ENCODE measurements around the gene MRAP.

The MRAP gene

GRCh38 chr21:32340863-32341848, 42.5 kb downstream of the MRAP start:
- TF ChIP-seq EZH2 (IDR thresholded peaks at IDR 0.05; ENCODE audit: borderline replicate concordance, low read length) = no peak
- TF ChIP-seq, protein P1, sequence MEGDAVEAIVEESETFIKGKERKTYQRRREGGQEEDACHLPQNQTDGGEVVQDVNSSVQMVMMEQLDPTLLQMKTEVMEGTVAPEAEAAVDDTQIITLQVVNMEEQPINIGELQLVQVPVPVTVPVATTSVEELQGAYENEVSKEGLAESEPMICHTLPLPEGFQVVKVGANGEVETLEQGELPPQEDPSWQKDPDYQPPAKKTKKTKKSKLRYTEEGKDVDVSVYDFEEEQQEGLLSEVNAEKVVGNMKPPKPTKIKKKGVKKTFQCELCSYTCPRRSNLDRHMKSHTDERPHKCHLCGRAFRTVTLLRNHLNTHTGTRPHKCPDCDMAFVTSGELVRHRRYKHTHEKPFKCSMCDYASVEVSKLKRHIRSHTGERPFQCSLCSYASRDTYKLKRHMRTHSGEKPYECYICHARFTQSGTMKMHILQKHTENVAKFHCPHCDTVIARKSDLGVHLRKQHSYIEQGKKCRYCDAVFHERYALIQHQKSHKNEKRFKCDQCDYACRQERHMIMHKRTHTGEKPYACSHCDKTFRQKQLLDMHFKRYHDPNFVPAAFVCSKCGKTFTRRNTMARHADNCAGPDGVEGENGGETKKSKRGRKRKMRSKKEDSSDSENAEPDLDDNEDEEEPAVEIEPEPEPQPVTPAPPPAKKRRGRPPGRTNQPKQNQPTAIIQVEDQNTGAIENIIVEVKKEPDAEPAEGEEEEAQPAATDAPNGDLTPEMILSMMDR (IDR thresholded peaks at IDR 0.05; ENCODE audit: low read length) = no peak
- H3K36me3 ChIP-seq (ENCODE audit: insufficient read depth, low read length) = peaks cover 93% of the 10 kb centered on the region

DNA sequence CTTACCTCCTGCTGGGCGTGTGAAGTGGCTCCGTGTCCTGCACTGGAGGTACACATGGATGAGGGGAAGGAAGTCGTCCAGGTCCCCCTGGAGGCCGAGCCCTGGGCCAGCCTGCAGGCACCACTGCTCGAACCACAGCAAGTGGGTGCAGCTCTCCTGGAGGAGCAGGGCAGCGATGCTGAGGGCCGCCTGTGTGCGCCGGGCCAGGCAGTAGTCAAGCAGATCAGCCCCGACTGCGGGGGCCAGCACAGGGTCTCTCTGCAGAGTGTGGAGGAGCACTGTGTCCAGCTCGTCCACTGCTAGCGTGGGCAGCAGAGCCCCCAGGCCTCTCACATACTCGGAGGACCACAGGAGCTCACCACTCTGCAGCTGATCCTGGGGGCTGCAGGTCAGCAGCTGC, 48.3 kb downstream of the MRAP start:
- H3K9me2 ChIP-seq (ENCODE audit: low read depth, low read length) = no peaks in the 10 kb centered on the region
- no peak overlapping the region for H2AFZ ChIP-seq (ENCODE audit: low read length)
- H3K4me2 ChIP-seq (ENCODE audit: low read length) = no peak overlapping the region
- H3K9me3 ChIP-seq (ENCODE audit: low read length) = 0 out of 2 replicates have a peak, but pooled peaks cover 6% of the 10 kb centered on the region
- no peaks in the 10 kb centered on the region for H3F3A ChIP-seq (ENCODE audit: insufficient read depth, low read length)
- H3K4me3 ChIP-seq (ENCODE audit: low read depth, low read length, poor library complexity, severe bottlenecking) = no peak overlapping the region
- TF ChIP-seq, protein P1 (IDR thresholded peaks at IDR 0.05; ENCODE audit: low read length) = no peak
- TF ChIP-seq EZH2 (IDR thresholded peaks at IDR 0.05; ENCODE audit: borderline replicate concordance, low read length) = no peak
- H3K4me1 ChIP-seq (ENCODE audit: insufficient read depth, low read length, severe bottlenecking) = no peaks in the 10 kb centered on the region
- no peaks in the 10 kb centered on the region for H4K20me1 ChIP-seq (ENCODE audit: insufficient read depth, low read length)
- H3K9ac ChIP-seq (ENCODE audit: low read length) = no peak overlapping the region
- H3K36me3 ChIP-seq (ENCODE audit: insufficient read depth, low read length) = peaks cover 100% of the 10 kb centered on the region
- H3K79me2 ChIP-seq (ENCODE audit: insufficient read depth, low read length) = no peaks in the 10 kb centered on the region
- H3K27me3 ChIP-seq (ENCODE audit: insufficient read depth, low read length) = no peaks in the 10 kb centered on the region
- no peak overlapping the region for H3K27ac ChIP-seq (ENCODE audit: low read depth, low read length, poor library complexity, severe bottlenecking)

More at GRCh38 chr21:32340863-32341848, 42.5 kb downstream of the MRAP start:
- Histone ChIP-seq H3K27me3 (ENCODE audit: insufficient read depth, low read length) (no peaks in the 10 kb centered on the region), H3K4me3 (ENCODE audit: low read depth, low read length, poor library complexity, severe bottlenecking) (no peak overlapping the region), H3K9me3 (ENCODE audit: low read length) (0 out of 2 replicates have a peak, but pooled peaks cover 6% of the 10 kb centered on the region), H2AFZ (ENCODE audit: low read length) (no peak overlapping the region), H3K27ac (ENCODE audit: low read depth, low read length, poor library complexity, severe bottlenecking) (no peak overlapping the region), H3K79me2 (ENCODE audit: insufficient read depth, low read length) (no peaks in the 10 kb centered on the region), H3K4me2 (ENCODE audit: low read length) (no peak overlapping the region), H3F3A (ENCODE audit: insufficient read depth, low read length) (no peaks in the 10 kb centered on the region), H4K20me1 (ENCODE audit: insufficient read depth, low read length) (no peaks in the 10 kb centered on the region), H3K9me2 (ENCODE audit: low read depth, low read length) (no peaks in the 10 kb centered on the region), H3K4me1 (ENCODE audit: insufficient read depth, low read length, severe bottlenecking) (no peaks in the 10 kb centered on the region), H3K9ac (ENCODE audit: low read length) (no peak overlapping the region)

DNA sequence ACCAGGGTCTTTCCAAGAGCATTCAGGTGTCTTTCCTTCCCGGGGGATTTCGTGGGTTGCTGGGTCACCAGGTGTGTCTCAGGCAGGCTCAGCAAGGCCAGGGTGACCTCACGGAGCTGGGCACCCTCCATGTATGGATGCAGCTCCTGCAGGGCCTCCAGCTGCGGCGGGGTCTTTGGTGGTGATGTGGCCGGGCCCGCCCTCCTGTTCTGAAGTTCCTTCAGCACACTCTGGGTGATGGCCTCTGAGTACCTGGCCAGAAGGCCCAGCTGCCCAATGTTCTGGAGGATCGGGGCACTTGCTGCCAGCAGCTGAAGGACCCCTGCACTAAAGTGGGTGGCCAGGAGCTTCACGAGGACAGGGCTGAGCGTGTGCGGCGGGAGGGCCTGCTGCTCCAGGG, 48.7 kb downstream of the MRAP start:
- no peaks in the 10 kb centered on the region for H3K79me2 ChIP-seq (ENCODE audit: insufficient read depth, low read length)
- no peaks in the 10 kb centered on the region for H3K9me2 ChIP-seq (ENCODE audit: low read depth, low read length)
- H3K36me3 ChIP-seq (ENCODE audit: insufficient read depth, low read length) = peaks cover 100% of the 10 kb centered on the region
- H3K4me2 ChIP-seq (ENCODE audit: low read length) = no peak overlapping the region
- no peak overlapping the region for H2AFZ ChIP-seq (ENCODE audit: low read length)
- H4K20me1 ChIP-seq (ENCODE audit: insufficient read depth, low read length) = no peaks in the 10 kb centered on the region
- H3K9me3 ChIP-seq (ENCODE audit: low read length) = 0 out of 2 replicates have a peak, but pooled peaks cover 6% of the 10 kb centered on the region
- no peak overlapping the region for H3K9ac ChIP-seq (ENCODE audit: low read length)
- no peak for TF ChIP-seq EZH2 (IDR thresholded peaks at IDR 0.05; ENCODE audit: borderline replicate concordance, low read length)
- no peak overlapping the region for H3K27ac ChIP-seq (ENCODE audit: low read depth, low read length, poor library complexity, severe bottlenecking)
- no peaks in the 10 kb centered on the region for H3F3A ChIP-seq (ENCODE audit: insufficient read depth, low read length)
- no peaks in the 10 kb centered on the region for H3K4me1 ChIP-seq (ENCODE audit: insufficient read depth, low read length, severe bottlenecking)
- no peak overlapping the region for H3K4me3 ChIP-seq (ENCODE audit: low read depth, low read length, poor library complexity, severe bottlenecking)
- H3K27me3 ChIP-seq (ENCODE audit: insufficient read depth, low read length) = no peaks in the 10 kb centered on the region
